HUES64 (cell line): ENCODE measurements around the gene NODAL.

Experiments used
- H3K27ac ChIP-seq: 2 replicates; pipeline ENCODE4 v1.7.0; 2013; ENCODE audit warnings: low read depth, low read length, inconsistent platforms
- H3K27me3 ChIP-seq: 2 replicates; pipeline ENCODE4 v1.6.1; 2013; ENCODE audit warnings: mild to moderate bottlenecking, low read length; ENCODE audit not compliant: insufficient read depth
- H3K36me3 ChIP-seq: 2 replicates; pipeline ENCODE4 v1.6.1; 2013; ENCODE audit warnings: mild to moderate bottlenecking, low read length; ENCODE audit not compliant: insufficient read depth
- H3K4me1 ChIP-seq: 2 replicates; pipeline ENCODE4 v1.6.1; 2013; ENCODE audit warnings: mild to moderate bottlenecking, low read length, moderate library complexity; ENCODE audit not compliant: insufficient read depth
- H3K4me3 ChIP-seq: 2 replicates; pipeline ENCODE4 v1.5.1; 2013; ENCODE audit warnings: mild to moderate bottlenecking, low read length, moderate library complexity
- H3K9ac ChIP-seq: 2 replicates; pipeline ENCODE4 v1.6.1; 2013; ENCODE audit warnings: mild to moderate bottlenecking, low read depth, low read length
- H3K9me3 ChIP-seq: 2 replicates; pipeline ENCODE4 v1.6.1; 2013; ENCODE audit warnings: low read depth, low read length; ENCODE audit not compliant: insufficient read depth
- WGBS: fragments of 150-250, 120-280 bp; methylation state at CpG from one replicate; pipeline ENCODE4 v1.1.7; 2013; ENCODE audit warnings: missing lambda C conversion rate; 5-methylcytosine and 5-hydroxymethylcytosine counted together

The NODAL gene

GRCh38 chr10:70404787-70405036 lies 36.8 kb downstream of the NODAL start:
- Histone ChIP-seq H3K9me3 (peaks cover 3% of the 10 kb centered on the region; the same call in 1 of the 2 replicates), H3K27me3 (no peaks in the 10 kb centered on the region), H3K27ac (no peak overlapping the region), H3K4me1 (peaks cover 13% of the 10 kb centered on the region), H3K4me3 (peak overlapping the region; percentile 98), H3K36me3 (peaks cover 14% of the 10 kb centered on the region), H3K9ac (peak overlapping the region; percentile 91)
- under 1% methylated on average over 11 of the region's 11 CpGs for WGBS

GRCh38 chr10:70404036-70404786 lies 37.3 kb downstream of the NODAL start, which contains the start of gene EIF4EBP2:
TSS of gene EIF4EBP2 (plus strand) at chr10:70404145. CDS start at chr10:70404402, 257 bp downstream.
- H3K27me3 ChIP-seq, result no peaks in the 10 kb centered on the region
- peaks cover 12% of the 10 kb centered on the region for H3K36me3 ChIP-seq
- H3K27ac ChIP-seq, result peak within 1 kb of the TSS; percentile 70; the same call in 1 of the 2 replicates
- H3K4me3 ChIP-seq, result peak within 1 kb of the TSS; percentile 98
- H3K9me3 ChIP-seq, result peaks cover 3% of the 10 kb centered on the region; the same call in 1 of the 2 replicates
- peak within 1 kb of the TSS; percentile 91 for H3K9ac ChIP-seq
- H3K4me1 ChIP-seq, result peaks cover 12% of the 10 kb centered on the region
- under 1% methylated on average over 103 of the region's 103 CpGs for WGBS

- Histone ChIP-seq H3K27ac (no peak overlapping the region), H3K36me3 (peaks cover 10% of the 10 kb centered on the region)
Measured at GRCh38 chr10:70403483-70404035, 37.9 kb downstream of the NODAL start.

GRCh38 chr10:70399177-70399576 lies 42.3 kb downstream of the NODAL start:
- Histone ChIP-seq H3K27ac (no peak overlapping the region), H3K27me3 (no peaks in the 10 kb centered on the region), H3K9ac (no peak overlapping the region), H3K36me3 (no peaks in the 10 kb centered on the region), H3K4me1 (peaks cover 5% of the 10 kb centered on the region), H3K4me3 (no peak overlapping the region), H3K9me3 (no peaks in the 10 kb centered on the region)
- 97% methylated on average over 2 of the region's 3 CpGs for WGBS

More at GRCh38 chr10:70403483-70404035, 37.9 kb downstream of the NODAL start:
- 21% methylated on average over 11 of the region's 12 CpGs for WGBS
- H3K27me3 ChIP-seq, result no peaks in the 10 kb centered on the region
- peaks cover 3% of the 10 kb centered on the region; the same call in 1 of the 2 replicates for H3K9me3 ChIP-seq
- H3K9ac ChIP-seq, result peak overlapping the region; percentile 38; the same call in 1 of the 2 replicates
- H3K4me3 ChIP-seq, result peak overlapping the region; percentile 98
- H3K4me1 ChIP-seq, result peaks cover 5% of the 10 kb centered on the region

GRCh38 chr10:70396140-70396539 lies 45.3 kb downstream of the NODAL start:
- Histone ChIP-seq H3K4me1 (no peaks in the 10 kb centered on the region), H3K9me3 (no peaks in the 10 kb centered on the region), H3K27me3 (no peaks in the 10 kb centered on the region), H3K36me3 (no peaks in the 10 kb centered on the region), H3K4me3 (no peak overlapping the region), H3K27ac (no peak overlapping the region), H3K9ac (no peak overlapping the region)
- 90% methylated on average over 1 of the region's 1 CpG for WGBS

GRCh38 chr10:70391654-70392053 lies 49.8 kb downstream of the NODAL start:
- 79% methylated on average over 4 of the region's 4 CpGs for WGBS
- Histone ChIP-seq H3K9me3 (no peaks in the 10 kb centered on the region), H3K27ac (no peak overlapping the region), H3K4me1 (peaks cover 6% of the 10 kb centered on the region; the same call in 1 of the 2 replicates), H3K9ac (no peak overlapping the region), H3K36me3 (no peaks in the 10 kb centered on the region), H3K27me3 (no peaks in the 10 kb centered on the region), H3K4me3 (no peak overlapping the region)
